GM23338 (cell line): Measurements from ENCODE around the gene POU3F1. TPM values are rescaled to one million over a fixed set of nuclear protein-coding genes. Genes with fewer than 3 reads are reported as not detected.

ENCODE experiments used
- CREB1 ChIP-seq: fragments of 250-450 bp; sonication (Bioruptor Pico); IDR thresholded peaks from 2 replicates; pipeline ENCODE4 v1.5.0; 2020; ENCODE audit warnings: low read depth, mild to moderate bottlenecking, moderate library complexity
- POLR2AphosphoS5 ChIP-seq: IDR thresholded peaks from 2 replicates; pipeline ENCODE4 v1.6.1; 2016; ENCODE audit warnings: antibody characterized with exemption, low read depth
- REST ChIP-seq: IDR thresholded peaks from one replicate; pipeline ENCODE4 v1.6.1; 2018; ENCODE audit warnings: antibody characterized with exemption; ENCODE audit not compliant: unreplicated experiment
- ZNF114 ChIP-seq: fragments of 250-450 bp; sonication (Bioruptor Pico); IDR thresholded peaks from 2 replicates; pipeline ENCODE4 v1.5.0; 2020; ENCODE audit warnings: mild to moderate bottlenecking, moderate library complexity
- ZNF331 ChIP-seq: fragments of 250-450 bp; sonication (Bioruptor Pico); IDR thresholded peaks from 2 replicates; pipeline ENCODE4 v1.5.0; 2020; ENCODE audit warnings: low read depth, mild to moderate bottlenecking, moderate library complexity
- ZNF462 ChIP-seq: fragments of 250-450 bp; sonication (Bioruptor Pico); IDR thresholded peaks from 2 replicates; pipeline ENCODE4 v1.5.0; 2020; ENCODE audit warnings: mild to moderate bottlenecking, moderate library complexity
- polyA plus RNA-seq: library from polyadenylated mRNA; unstranded; fragments of >200 nt; fragmentation: Nextera tagmentation; extraction: Ambion mirVana; gene quantifications from 2 replicates; pipeline ENCODE4 v1.2.1, GENCODE V29; 2016
- total RNA-seq: library from RNA; depleted of rRNA; stranded (reverse); fragments of >200 nt; shearing (Covaris generic); gene quantifications from 2 replicates; pipeline ENCODE4 v1.2.3, GENCODE V29; 2014

POU3F1 gene
- total and polyA plus RNA-seq, 2 experiments from 2014 or later: 3.6 to 11.5 TPM

GRCh38 chr1:37999430-38000232 lies 47.0 kb downstream of the POU3F1 start (continued):
- TF ChIP-seq ZNF462 (CRISPR knock-in tag) (no peak), CREB1 (CRISPR knock-in tag) (no peak), POLR2AphosphoS5 (no peak), ZNF114 (no peak), REST (no peak), ZNF331 (CRISPR knock-in tag) (no peak)
